ENCODE results near the gene PITPNC1. TPM values are rescaled to one million over a fixed set of nuclear protein-coding genes. Genes with fewer than 3 reads are reported as not detected.

The PITPNC1 gene
- total and polyA plus RNA-seq, 2 donors (not counting 3 experiments of a cell fraction or from before 2014, with no cell fraction given) = 2.4 to 9.6 TPM

DNA sequence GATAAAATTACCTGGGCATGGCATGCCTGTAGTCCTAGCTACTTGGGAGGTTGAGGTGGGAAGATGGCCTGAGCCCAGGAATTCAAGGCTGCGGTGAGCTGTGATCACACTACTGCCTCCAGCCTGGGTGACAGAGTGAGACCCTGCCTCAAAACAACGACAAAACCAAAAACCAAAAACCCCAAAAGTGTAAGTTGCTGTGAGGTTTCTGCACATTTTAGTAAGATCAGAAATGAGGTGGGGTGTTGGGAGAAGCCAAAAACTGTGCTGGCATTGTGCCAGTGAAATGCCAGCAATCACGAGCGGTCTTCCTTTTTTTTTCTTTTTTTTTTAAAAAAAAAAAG, 114.6 kb downstream of the PITPNC1 start:
- intact Hi-C loops (cut with micrococcal nuclease) (no loop called here), dilution Hi-C loops (cut with MboI; ENCODE audit: extremely low pct_ligation_motif_present, low sequenced_read_pairs) (no loop called here)
- Histone ChIP-seq H3K79me2 (ENCODE audit: control insufficient read depth, insufficient read depth, low read length) (no peaks in the 10 kb centered on the region), H3K9ac (replicated peaks; ENCODE audit: extremely low read depth, insufficient read depth, low read length) (no peak overlapping the region), H3K27ac (ENCODE audit: insufficient read depth, low read depth, low read length) (no peak overlapping the region), H3K4me3 (replicated peaks in 1 of 3; ENCODE audit: insufficient read depth in 1 of 3, low read depth in 1 of 3, low read length in 3 of 3) (no peak overlapping the region), H2AFZ (ENCODE audit: low read depth, low read length) (no peak overlapping the region), H3K9me3 (replicated peaks; ENCODE audit: control insufficient read depth, insufficient read depth, low read length) (no peaks in the 10 kb centered on the region), H3K27me3 (ENCODE audit: control insufficient read depth in 2 of 2, insufficient read depth in 2 of 2, low read length in 2 of 2) (peaks cover 0 to 7% of the 10 kb centered on the region in 2 experiments), H3K4me1 (ENCODE audit: control insufficient read depth, extremely low read depth, insufficient read depth, low read length) (no peaks in the 10 kb centered on the region), H3K36me3 (ENCODE audit: control insufficient read depth in 2 of 2, extremely low read depth in 1 of 2, insufficient read depth in 2 of 2, low read length in 2 of 2) (no peaks in the 10 kb centered on the region), H4K20me1 (replicated peaks; ENCODE audit: control insufficient read depth, extremely low read depth, insufficient read depth, low read length) (no peaks in the 10 kb centered on the region), H3K4me2 (ENCODE audit: insufficient read depth, low read length) (no peak overlapping the region), H3K9me1 (replicated peaks; ENCODE audit: control insufficient read depth, extremely low read depth, insufficient read depth, low read length) (no peaks in the 10 kb centered on the region)
- FAIRE-seq = no peak
- TF ChIP-seq GATA2 (IDR thresholded peaks at IDR 0.05; ENCODE audit: insufficient read depth, insufficient read length, low read depth, low read length) (no peak), POLR2AphosphoS5 (IDR thresholded peaks at IDR 0.05; ENCODE audit: insufficient read depth, low read depth, low read length) (no peak), EZH2 (IDR thresholded peaks at IDR 0.05; ENCODE audit: borderline replicate concordance, low read depth, low read length, severe bottlenecking) (no peak)
- no TSS peak for BruUV-seq (replicated peaks)
- DNase-seq (ENCODE audit: low read depth, low spot score) = no peak
- CTCF ChIA-PET = interaction anchor here (1.9 kb wide), 1 partner anchor 17 kb away, joined by 14 read pairs; no protein-coding TSS in a partner anchor
- POLR2A ChIA-PET = no interaction called here

DNA sequence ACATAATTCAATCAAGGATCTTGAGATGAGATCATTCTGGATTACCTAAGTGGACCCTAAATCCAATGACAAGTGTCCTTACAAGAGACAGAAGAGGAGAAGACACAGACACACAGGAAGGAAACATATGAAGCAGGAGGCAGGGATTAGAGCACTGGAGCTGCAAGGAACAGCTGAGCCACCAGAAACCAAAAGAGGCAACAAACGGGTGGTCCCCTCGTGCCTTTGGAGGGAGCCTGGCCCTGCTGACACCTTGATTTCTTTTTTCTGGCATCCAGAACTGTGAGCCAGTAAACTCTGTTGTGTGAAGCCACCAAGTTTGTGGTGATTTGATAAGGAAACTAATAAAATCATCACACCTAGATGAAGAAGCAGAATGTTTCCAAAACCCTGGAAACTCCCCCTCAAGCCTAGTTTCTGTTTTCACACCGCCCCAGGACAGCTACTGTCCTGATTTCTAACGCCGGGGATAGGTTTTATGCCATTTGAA, 115.2 kb downstream of the PITPNC1 start:
- H3K9me3 ChIP-seq (replicated peaks; ENCODE audit: control insufficient read depth, insufficient read depth, low read length) = no peaks in the 10 kb centered on the region
- no peak for FAIRE-seq

More for the DNA sequence above, 115.2 kb downstream of the PITPNC1 start:
- Histone ChIP-seq H3K9ac (replicated peaks; ENCODE audit: extremely low read depth, insufficient read depth, low read length) (no peak overlapping the region), H4K20me1 (replicated peaks; ENCODE audit: control insufficient read depth, extremely low read depth, insufficient read depth, low read length) (no peaks in the 10 kb centered on the region), H3K27me3 (ENCODE audit: control insufficient read depth in 2 of 2, insufficient read depth in 2 of 2, low read length in 2 of 2) (peaks cover 0 to 7% of the 10 kb centered on the region in 2 experiments), H3K79me2 (ENCODE audit: control insufficient read depth, insufficient read depth, low read length) (no peaks in the 10 kb centered on the region), H2AFZ (ENCODE audit: low read depth, low read length) (no peak overlapping the region), H3K4me2 (ENCODE audit: insufficient read depth, low read length) (no peak overlapping the region), H3K9me1 (replicated peaks; ENCODE audit: control insufficient read depth, extremely low read depth, insufficient read depth, low read length) (no peaks in the 10 kb centered on the region), H3K36me3 (ENCODE audit: control insufficient read depth in 2 of 2, extremely low read depth in 1 of 2, insufficient read depth in 2 of 2, low read length in 2 of 2) (no peaks in the 10 kb centered on the region), H3K4me1 (ENCODE audit: control insufficient read depth, extremely low read depth, insufficient read depth, low read length) (no peaks in the 10 kb centered on the region), H3K27ac (ENCODE audit: insufficient read depth, low read depth, low read length) (no peak overlapping the region), H3K4me3 (replicated peaks in 1 of 3; ENCODE audit: insufficient read depth in 1 of 3, low read depth in 1 of 3, low read length in 3 of 3) (no peak overlapping the region)
- TF ChIP-seq EZH2 (IDR thresholded peaks at IDR 0.05; ENCODE audit: borderline replicate concordance, low read depth, low read length, severe bottlenecking) (no peak), JUN (IDR thresholded peaks at IDR 0.05; ENCODE audit: borderline replicate concordance, insufficient read depth, insufficient read length, low read depth) (no peak), MYC (IDR thresholded peaks at IDR 0.05; ENCODE audit: low read depth, low read length) (no peak), FOS (IDR thresholded peaks at IDR 0.05; ENCODE audit: borderline replicate concordance, insufficient read depth, low read length) (no peak), POLR2AphosphoS5 (IDR thresholded peaks at IDR 0.05; ENCODE audit: insufficient read depth, low read depth, low read length) (no peak), POLR2A (IDR thresholded peaks at IDR 0.05; ENCODE audit: low read depth, low read length) (no peak), GATA2 (IDR thresholded peaks at IDR 0.05; ENCODE audit: insufficient read depth, insufficient read length, low read depth, low read length) (no peak)
- TF ChIP-seq, protein P1, sequence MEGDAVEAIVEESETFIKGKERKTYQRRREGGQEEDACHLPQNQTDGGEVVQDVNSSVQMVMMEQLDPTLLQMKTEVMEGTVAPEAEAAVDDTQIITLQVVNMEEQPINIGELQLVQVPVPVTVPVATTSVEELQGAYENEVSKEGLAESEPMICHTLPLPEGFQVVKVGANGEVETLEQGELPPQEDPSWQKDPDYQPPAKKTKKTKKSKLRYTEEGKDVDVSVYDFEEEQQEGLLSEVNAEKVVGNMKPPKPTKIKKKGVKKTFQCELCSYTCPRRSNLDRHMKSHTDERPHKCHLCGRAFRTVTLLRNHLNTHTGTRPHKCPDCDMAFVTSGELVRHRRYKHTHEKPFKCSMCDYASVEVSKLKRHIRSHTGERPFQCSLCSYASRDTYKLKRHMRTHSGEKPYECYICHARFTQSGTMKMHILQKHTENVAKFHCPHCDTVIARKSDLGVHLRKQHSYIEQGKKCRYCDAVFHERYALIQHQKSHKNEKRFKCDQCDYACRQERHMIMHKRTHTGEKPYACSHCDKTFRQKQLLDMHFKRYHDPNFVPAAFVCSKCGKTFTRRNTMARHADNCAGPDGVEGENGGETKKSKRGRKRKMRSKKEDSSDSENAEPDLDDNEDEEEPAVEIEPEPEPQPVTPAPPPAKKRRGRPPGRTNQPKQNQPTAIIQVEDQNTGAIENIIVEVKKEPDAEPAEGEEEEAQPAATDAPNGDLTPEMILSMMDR (IDR thresholded peaks at IDR 0.05; ENCODE audit: extremely low read depth in 1 of 2, insufficient read depth in 1 of 2, low read depth in 1 of 2, low read length in 2 of 2) = no peak
- TF ChIP-seq, protein P2, sequence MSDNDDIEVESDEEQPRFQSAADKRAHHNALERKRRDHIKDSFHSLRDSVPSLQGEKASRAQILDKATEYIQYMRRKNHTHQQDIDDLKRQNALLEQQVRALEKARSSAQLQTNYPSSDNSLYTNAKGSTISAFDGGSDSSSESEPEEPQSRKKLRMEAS (IDR thresholded peaks at IDR 0.05; ENCODE audit: insufficient read depth, insufficient read length) = no peak
- BruUV-seq (replicated peaks) = no TSS peak
- no peak for DNase-seq (ENCODE audit: low read depth, low spot score)
- dilution Hi-C loops (cut with MboI; ENCODE audit: extremely low pct_ligation_motif_present, low sequenced_read_pairs) (no loop called here), intact Hi-C loops (cut with micrococcal nuclease) (no loop called here)
- ChIA-PET POLR2A (no interaction called here), CTCF (interaction anchor here (1.0 to 1.9 kb wide), 2 partner anchors 11 to 17 kb away, joined by 3 to 7 read pairs; no protein-coding TSS in a partner anchor)

Measured in endothelial cell of umbilical vein (primary cell).